H1 (cell line): Measurements from ENCODE around the gene GRID1. TPM values are rescaled to one million over a fixed set of nuclear protein-coding genes. Genes with fewer than 3 reads are reported as not detected.

Source experiments
- CTCF ChIA-PET: fragments of 300-600 bp; sonication (Branson Sonifier 250); formaldehyde crosslinking; loops from one replicate; lab custom pipeline; 2021; ENCODE audit not compliant: partially characterized antibody; lab: Charles Lee
- POLR2A ChIA-PET: fragments of 300-600 bp; sonication (Branson Sonifier 250); formaldehyde crosslinking; loops from one replicate; lab custom pipeline; 2021; ENCODE audit warnings: inconsistent platforms; ENCODE audit not compliant: partially characterized antibody; lab: Charles Lee
- DNase-seq, 2 experiments: peaks; one replicate each; pipeline versions ENCODE4 v3.0.0 to v3.0.0-alpha.2; 2010 to 2022; ENCODE audit warnings: low spot score in 2 of 2, low read depth in 1 of 2, mixed read lengths in 1 of 2
- FAIRE-seq: peaks from 2 replicates; lab custom pipeline; 2011; peaks lifted over from hg19 to GRCh38; lab: Jason Lieb, UNC
- H2AFZ ChIP-seq: 2 replicates; pipeline ENCODE4 v1.8.1; 2012; ENCODE audit warnings: low read length, inconsistent platforms
- H2AK5ac ChIP-seq: 2 replicates; pipeline ENCODE4 v1.6.1; 2013; ENCODE audit warnings: low read depth, low read length
- H2BK120ac ChIP-seq: replicated peaks from 2 replicates; pipeline ENCODE3; 2013; ENCODE audit warnings: low read depth, low read length, inconsistent platforms
- H2BK12ac ChIP-seq: 2 replicates; pipeline ENCODE4 v1.6.1; 2013; ENCODE audit warnings: low read depth, low read length
- H2BK15ac ChIP-seq: 2 replicates; pipeline ENCODE4 v1.6.1; 2013; ENCODE audit warnings: low read length
- H2BK20ac ChIP-seq: 2 replicates; pipeline ENCODE4 v1.6.1; 2013; ENCODE audit warnings: low read length
- H2BK5ac ChIP-seq: 2 replicates; pipeline ENCODE4 v1.6.1; 2013; ENCODE audit warnings: low read depth, low read length
- H3K14ac ChIP-seq: 2 replicates; pipeline ENCODE4 v1.6.1; 2013; ENCODE audit warnings: inconsistent platforms; ENCODE audit not compliant: insufficient read length
- H3K18ac ChIP-seq: 2 replicates; pipeline ENCODE4 v1.6.1; 2013; ENCODE audit warnings: low read length; ENCODE audit errors: extremely low read depth
- H3K23ac ChIP-seq: 2 replicates; pipeline ENCODE4 v1.6.1; 2013; ENCODE audit warnings: inconsistent platforms; ENCODE audit not compliant: insufficient read length
- H3K23me2 ChIP-seq: 2 replicates; pipeline ENCODE4 v1.6.1; 2013; ENCODE audit warnings: low read depth, low read length
- H3K27ac ChIP-seq: 2 replicates; pipeline ENCODE4 v1.6.1; 2011; ENCODE audit warnings: low read depth, low read length, inconsistent platforms
- H3K27me3 ChIP-seq, 4 experiments: replicated peaks in 1 of 4; 1 replicate in 1 of 4; 2 replicates in 3 of 4; pipeline versions ENCODE4 v1.6.1 to v1.8.1; 2011 to 2013; ENCODE audit warnings: low read length in 3 of 4, mild to moderate bottlenecking in 3 of 4, inconsistent platforms in 2 of 4, mixed read lengths in 2 of 4, moderate library complexity in 1 of 4; ENCODE audit not compliant: control insufficient read depth in 3 of 4, insufficient read depth in 3 of 4; ENCODE audit errors: extremely low read depth in 1 of 4
- H3K36me3 ChIP-seq, 4 experiments: 2 replicates each; pipeline versions ENCODE4 v1.6.1 to v1.8.1; 2011 to 2013; ENCODE audit warnings: mild to moderate bottlenecking in 4 of 4, low read length in 3 of 4, moderate library complexity in 2 of 4, control low read depth in 1 of 4, inconsistent platforms in 1 of 4; ENCODE audit not compliant: insufficient read depth in 4 of 4, control insufficient read depth in 2 of 4
- H3K4ac ChIP-seq: replicated peaks from 2 replicates; pipeline ENCODE3; 2013; ENCODE audit warnings: low read length, low read depth, mixed read lengths, inconsistent platforms; ENCODE audit not compliant: insufficient read length
- H3K4me1 ChIP-seq, 4 experiments: replicated peaks in 1 of 4; 1 replicate in 1 of 4; 2 replicates in 3 of 4; pipeline versions ENCODE4 v1.6.1 to v1.8.1; 2011 to 2013; ENCODE audit warnings: low read length in 3 of 4, inconsistent platforms in 2 of 4, mixed read lengths in 1 of 4; ENCODE audit not compliant: insufficient read depth in 4 of 4, control insufficient read depth in 3 of 4
- H3K4me2 ChIP-seq, 2 experiments: 2 replicates each; pipeline versions ENCODE4 v1.6.1 to v1.8.1; 2011 to 2013; ENCODE audit warnings: low read depth in 2 of 2, low read length in 2 of 2, control low read depth in 1 of 2, inconsistent platforms in 1 of 2, mild to moderate bottlenecking in 1 of 2; ENCODE audit not compliant: insufficient read depth in 1 of 2
- H3K4me3 ChIP-seq, 4 experiments: fragments of 200-600, 300-600 bp in 1 of 4; sonication (generic), shearing (Covaris generic), sonication (Bioruptor Twin) in 1 of 4; 2 replicates each; pipeline versions ENCODE4 v1.5.1 to v1.8.1; 2011 to 2016; ENCODE audit warnings: low read length in 4 of 4, low read depth in 3 of 4, control low read depth in 2 of 4, inconsistent platforms in 2 of 4, mild to moderate bottlenecking in 2 of 4, mixed read lengths in 1 of 4, moderate library complexity in 1 of 4; ENCODE audit not compliant: insufficient read depth in 2 of 4; ENCODE audit errors: extremely low read depth in 1 of 4
- H3K56ac ChIP-seq: replicated peaks from 2 replicates; pipeline ENCODE3; 2013; ENCODE audit warnings: low read depth, mild to moderate bottlenecking, mixed read lengths, low read length, inconsistent platforms; ENCODE audit not compliant: insufficient read length
- H3K79me1 ChIP-seq: 2 replicates; pipeline ENCODE4 v1.6.1; 2013; ENCODE audit warnings: low read depth, low read length, control low read depth
- H3K79me2 ChIP-seq, 2 experiments: 2 replicates each; pipeline versions ENCODE4 v1.6.1 to v1.8.1; 2012 to 2013; ENCODE audit warnings: low read length in 2 of 2, mild to moderate bottlenecking in 2 of 2, inconsistent platforms in 1 of 2; ENCODE audit not compliant: insufficient read depth in 2 of 2, control insufficient read depth in 1 of 2
- H3K9ac ChIP-seq, 4 experiments: replicated peaks in 1 of 4; 1 replicate in 1 of 4; 2 replicates in 3 of 4; pipeline versions ENCODE4 v1.6.1 to v1.8.1; 2011 to 2013; ENCODE audit warnings: low read depth in 3 of 4, low read length in 3 of 4, control low read depth in 2 of 4, mild to moderate bottlenecking in 2 of 4, moderate library complexity in 2 of 4, inconsistent platforms in 1 of 4; ENCODE audit errors: extremely low read depth in 1 of 4
- H3K9me3 ChIP-seq, 2 experiments: 2 replicates each; pipeline versions ENCODE4 v1.6.1 to v1.8.1; 2012 to 2013; ENCODE audit warnings: mild to moderate bottlenecking in 2 of 2, moderate library complexity in 2 of 2, control low read depth in 1 of 2, inconsistent platforms in 1 of 2, low read depth in 1 of 2, low read length in 1 of 2, mixed read lengths in 1 of 2; ENCODE audit not compliant: insufficient read depth in 2 of 2
- H4K20me1 ChIP-seq, 2 experiments: replicated peaks in 1 of 2; 2 replicates each; pipeline versions ENCODE3 to v1.8.1; 2011 to 2013; ENCODE audit warnings: inconsistent platforms in 2 of 2, low read length in 2 of 2, mild to moderate bottlenecking in 1 of 2; ENCODE audit not compliant: insufficient read depth in 2 of 2, control insufficient read depth in 1 of 2
- H4K5ac ChIP-seq: 2 replicates; pipeline ENCODE4 v1.6.1; 2013; ENCODE audit warnings: low read length, low read depth, mixed read lengths, inconsistent platforms; ENCODE audit not compliant: insufficient read length
- H4K8ac ChIP-seq: 2 replicates; pipeline ENCODE4 v1.8.0; 2013; ENCODE audit warnings: mild to moderate bottlenecking, moderate library complexity, low read length, inconsistent platforms; ENCODE audit not compliant: insufficient read depth; ENCODE audit errors: extremely low read depth
- H4K91ac ChIP-seq: replicated peaks from 2 replicates; pipeline ENCODE3; 2013; ENCODE audit warnings: low read length, mixed read lengths, inconsistent platforms; ENCODE audit not compliant: insufficient read length
- CTBP2 ChIP-seq: IDR thresholded peaks from 2 replicates; pipeline ENCODE4 v1.7.0; 2011; ENCODE audit warnings: borderline replicate concordance, mild to moderate bottlenecking, moderate library complexity, mixed read lengths, low read length; ENCODE audit not compliant: insufficient read depth, insufficient read length
- POLR2A ChIP-seq, 2 experiments: IDR thresholded peaks; 1 replicate in 1 of 2; 2 replicates in 1 of 2; pipeline ENCODE4 v1.6.1; 2011; ENCODE audit warnings: low read depth in 2 of 2, low read length in 2 of 2, mild to moderate bottlenecking in 2 of 2; ENCODE audit errors: control extremely low read depth in 1 of 2
- SUZ12 ChIP-seq: fragments of 200-600 bp; sonication (generic); IDR thresholded peaks from 2 replicates; pipeline ENCODE4 v1.6.1; 2012; ENCODE audit warnings: mild to moderate bottlenecking, inconsistent platforms, low read length, moderate library complexity, mixed read lengths
- WGBS, 2 experiments: shearing (Covaris generic) in 1 of 2; methylation state at CpG; one replicate each; pipeline versions ENCODE4 v1.1.6 to v1.1.7; 2013 to 2015; ENCODE audit warnings: low lambda C conversion rate in 2 of 2, mixed read lengths in 2 of 2, inconsistent platforms in 1 of 2, low coverage in 1 of 2, missing lambda C conversion rate in 1 of 2; ENCODE audit not compliant: insufficient replicate concordance in 2 of 2, insufficient coverage in 1 of 2, insufficient read length in 1 of 2; ENCODE audit errors: extremely low coverage in 1 of 2, missing lambda C conversion rate in 1 of 2; 5-methylcytosine and 5-hydroxymethylcytosine counted together
- polyA plus RNA-seq, 7 experiments: library from polyadenylated mRNA; depleted of rRNA in 3 of 7; stranded (reverse) in 5 of 7; unstranded in 2 of 7; fragments of >200 nt in 5 of 7; fragments of 200-250 nt in 2 of 7; gene quantifications; 1 replicate in 5 of 7; 2 replicates in 1 of 7; 4 replicates in 1 of 7; pipeline versions ENCODE4 v1.2.1 to v1.2.3, GENCODE V29; 2011 to 2013; ENCODE audit warnings: missing spikeins in 2 of 7, mixed read lengths in 2 of 7
- total RNA-seq: library from RNA; stranded (reverse); fragmentation: NEBNext Ultra II Directional; extraction: Animal tissue kit (Norgen Biotek cat#: 25700); gene quantifications from 2 replicates; pipeline ENCODE4 v1.2.1, GENCODE V29; 2021

Gene GRID1
- total and polyA plus RNA-seq, 2 of the 8 experiments (the other 6 are each of a cell fraction or from before 2014, with no cell fraction given), result 0.22 to 0.30 TPM

DNA sequence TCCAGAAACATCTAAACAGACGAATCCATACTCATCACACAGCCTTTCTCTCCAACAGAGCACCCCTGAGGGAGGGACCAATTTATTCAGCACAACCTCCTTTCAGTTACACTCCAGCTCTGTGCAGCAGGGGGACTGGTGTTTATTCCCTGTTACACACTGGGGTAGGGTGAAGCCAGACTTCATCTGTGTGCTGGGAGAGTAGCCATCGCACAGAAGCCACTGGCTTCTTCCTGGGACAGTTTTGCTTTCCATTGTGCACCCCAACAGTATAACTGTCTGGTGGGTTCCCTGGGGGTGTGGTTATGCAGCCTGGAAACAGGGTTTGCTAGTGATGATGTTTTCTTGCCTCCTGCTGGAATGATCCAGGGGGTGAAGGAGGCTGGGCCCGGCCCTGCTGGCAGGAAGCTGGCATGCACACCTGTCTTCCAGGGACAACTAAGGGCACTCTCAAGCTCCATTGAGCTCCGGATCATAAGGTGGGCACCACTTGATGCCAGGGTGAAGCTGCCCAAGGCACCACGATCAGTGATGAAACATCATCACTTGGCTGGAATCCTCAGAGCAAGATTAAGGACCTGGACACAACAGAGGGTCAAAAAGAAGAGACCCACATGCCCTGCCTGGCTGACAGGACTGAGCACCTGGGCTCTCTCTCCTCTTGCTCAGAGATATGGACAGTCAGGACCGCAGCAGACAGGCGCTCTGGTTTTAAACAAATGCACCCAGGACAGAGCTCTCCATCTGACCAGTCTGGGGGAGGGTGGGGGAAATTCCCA lies 293.2 kb downstream of the GRID1 start:
- H4K91ac ChIP-seq, result no peak overlapping the region
- H3K4ac ChIP-seq, result no peak overlapping the region
- no peak overlapping the region for H3K4me3 ChIP-seq
- no peaks in the 10 kb centered on the region for H3K9me3 ChIP-seq
- H3K36me3 ChIP-seq, result no peaks in the 10 kb centered on the region
- H3K4me2 ChIP-seq, result no peak overlapping the region
- 0 out of 7 replicates have a peak, but pooled peaks cover 0 to 2% (median 0%) of the 10 kb centered on the region in 4 experiments for H3K4me1 ChIP-seq
- H2BK12ac ChIP-seq, result no peak overlapping the region
- H4K5ac ChIP-seq, result no peak overlapping the region
- H2BK15ac ChIP-seq, result no peak overlapping the region
- H3K56ac ChIP-seq, result no peak overlapping the region
- H2AFZ ChIP-seq, result no peak overlapping the region
- H4K20me1 ChIP-seq, result no peaks in the 10 kb centered on the region
- ChIA-PET POLR2A (no interaction called here), CTCF (interaction anchor here (0.6 to 2.2 kb wide), 7 partner anchors 9 to 218 kb away, joined by 3 to 6 read pairs (median 4); no protein-coding TSS in a partner anchor)
- DNase-seq (peak in 1 of 2 experiments; percentile 24), FAIRE-seq (no peak)
- H2BK5ac ChIP-seq, result no peak overlapping the region
- H3K14ac ChIP-seq, result no peak overlapping the region
- H2BK120ac ChIP-seq, result no peak overlapping the region
- 0 out of 2 replicates have a peak overlapping the region, but pooled peaks have one; percentile 75 for H2AK5ac ChIP-seq
- H3K27me3 ChIP-seq, result no peaks in the 10 kb centered on the region
- TF ChIP-seq POLR2A (IDR thresholded peaks at IDR 0.05; ENCODE audit: control extremely low read depth in 1 of 2, low read depth in 2 of 2, low read length in 2 of 2) (no peak), CTBP2 (no peak), SUZ12 (no peak)
- no peak overlapping the region for H3K27ac ChIP-seq
- H2BK20ac ChIP-seq, result no peak overlapping the region
- no peak overlapping the region for H4K8ac ChIP-seq
- H3K79me2 ChIP-seq, result no peaks in the 10 kb centered on the region
- H3K18ac ChIP-seq, result no peak overlapping the region
- no peak overlapping the region for H3K9ac ChIP-seq
- H3K23ac ChIP-seq, result no peak overlapping the region
- H3K23me2 ChIP-seq, result no peaks in the 10 kb centered on the region
- WGBS, 2 experiments, result 84% methylated on average over 7 of the region's 7 CpGs; no CpG with 5 or more reads in 1 of the 2 experiments
- no peaks in the 10 kb centered on the region for H3K79me1 ChIP-seq
